GM19099 (cell line): ENCODE measurements around the gene THSD4.

Experiments
- POLR2A ChIP-seq: IDR thresholded peaks from 3 replicates; pipeline ENCODE4 v1.6.1; 2011; ENCODE audit warnings: low read depth; ENCODE audit not compliant: insufficient read length; ENCODE audit errors: extremely low read depth

The THSD4 gene

GRCh38 chr15:71261418-71261817, 146.1 kb downstream of the THSD4 start:
- TF ChIP-seq POLR2A: no peak

- no peak for TF ChIP-seq POLR2A
These were observed 146.6 kb downstream of the THSD4 start for GRCh38 chr15:71261909-71262308.

GRCh38 chr15:71262599-71262998, 147.3 kb downstream of the THSD4 start:
- TF ChIP-seq POLR2A: no peak

- no peak for TF ChIP-seq POLR2A
These were observed 156.1 kb downstream of the THSD4 start for GRCh38 chr15:71271327-71271726.

GRCh38 chr15:71272932-71273331, 157.7 kb downstream of the THSD4 start:
- no peak for TF ChIP-seq POLR2A

- TF ChIP-seq POLR2A: no peak
These were observed 158.6 kb downstream of the THSD4 start for GRCh38 chr15:71273731-71274447.

- no peak for TF ChIP-seq POLR2A
These were observed 159.2 kb downstream of the THSD4 start for GRCh38 chr15:71274448-71274798.

- no peak for TF ChIP-seq POLR2A
These were observed 159.8 kb downstream of the THSD4 start for GRCh38 chr15:71275098-71275497.

GRCh38 chr15:71275566-71276335, 160.5 kb downstream of the THSD4 start:
- TF ChIP-seq POLR2A: no peak

- no peak for TF ChIP-seq POLR2A
These were observed 161.0 kb downstream of the THSD4 start for GRCh38 chr15:71276336-71276665.

- TF ChIP-seq POLR2A: no peak
These were observed 163.9 kb downstream of the THSD4 start for GRCh38 chr15:71278989-71279756.

GRCh38 chr15:71279757-71280141, 164.5 kb downstream of the THSD4 start:
- TF ChIP-seq POLR2A: no peak

GRCh38 chr15:71280206-71280605, 164.9 kb downstream of the THSD4 start:
- no peak for TF ChIP-seq POLR2A

- TF ChIP-seq POLR2A: no peak
These were observed 166.0 kb downstream of the THSD4 start for GRCh38 chr15:71281256-71281655.

GRCh38 chr15:71282076-71282475, 166.8 kb downstream of the THSD4 start:
- TF ChIP-seq POLR2A: no peak
